Activated naive CD8-positive, alpha-beta T cell (primary cell): Measurements from ENCODE around the gene IFNA16.
"Not testable (repeated sequence)": the region's sequence is repeated elsewhere in the genome, so short reads cannot be mapped to it uniquely, and the experiment has no call there.

Experiments used
- H3K27ac Mint-ChIP-seq: one replicate; pipeline ENCODE4 v1.8.0; 2021; ENCODE audit warnings: mixed read lengths
- H3K27me3 Mint-ChIP-seq: one replicate; pipeline ENCODE4 v1.8.0; 2021; ENCODE audit warnings: mixed read lengths
- H3K36me3 Mint-ChIP-seq: one replicate; pipeline ENCODE4 v1.8.0; 2021; ENCODE audit warnings: mixed read lengths
- H3K4me1 Mint-ChIP-seq: one replicate; pipeline ENCODE4 v1.8.0; 2021; ENCODE audit warnings: low read depth, mixed read lengths
- H3K4me3 Mint-ChIP-seq: one replicate; pipeline ENCODE4 v1.8.0; 2021; ENCODE audit warnings: mild to moderate bottlenecking, mixed read lengths
- H3K9me3 Mint-ChIP-seq: one replicate; pipeline ENCODE4 v1.8.0; 2021; ENCODE audit warnings: low read depth, mixed read lengths

The IFNA16 gene

DNA sequence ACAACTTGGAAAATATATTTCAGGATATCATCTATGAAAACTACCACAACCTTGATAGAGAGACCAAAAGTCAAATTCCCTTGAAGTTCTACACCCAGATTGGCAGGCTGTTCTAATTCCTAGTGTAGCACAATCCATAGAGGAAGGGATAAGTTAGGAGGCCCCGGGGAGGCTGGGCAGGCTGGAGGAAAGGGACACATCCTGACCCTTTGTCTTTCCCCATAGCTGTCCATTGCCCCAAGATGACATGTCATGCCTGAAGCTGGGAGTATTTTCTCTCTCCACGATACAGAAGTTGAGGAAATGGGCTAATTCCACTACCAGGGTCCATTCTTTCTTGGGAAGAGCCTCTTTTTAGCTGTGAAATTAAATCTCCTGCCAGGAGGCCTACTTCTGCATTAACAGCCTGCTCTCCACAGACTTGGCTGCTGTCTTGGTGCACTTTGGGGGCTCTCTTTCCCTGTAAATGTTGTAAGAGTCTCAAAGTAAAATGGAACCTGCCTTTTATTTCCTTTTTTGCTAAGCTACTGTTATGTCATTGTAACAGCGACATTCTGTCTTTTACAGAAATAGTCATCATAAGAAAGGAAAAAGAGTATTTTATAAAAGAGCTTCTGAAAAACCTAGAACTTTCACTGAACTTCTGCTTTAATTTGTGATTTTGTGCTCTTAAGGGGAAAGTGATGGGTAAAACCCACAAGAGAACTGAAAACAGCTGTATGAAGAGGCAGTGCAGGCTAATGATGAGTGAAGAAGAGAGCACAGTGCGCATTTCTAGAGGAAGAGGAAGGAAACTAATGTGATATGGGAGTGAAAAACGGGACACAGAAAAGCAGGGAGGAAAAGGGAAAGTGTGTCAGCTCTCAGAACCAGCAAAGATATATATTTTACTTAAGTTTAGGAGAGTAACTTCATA is 3.4 kb downstream of the IFNA16 start:
- peak overlapping the region; percentile 36 for H3K4me3 Mint-ChIP-seq
- not testable (repeated sequence) for H3K9me3 Mint-ChIP-seq, H3K27me3 Mint-ChIP-seq, H3K27ac Mint-ChIP-seq, H3K4me1 Mint-ChIP-seq, H3K36me3 Mint-ChIP-seq

DNA sequence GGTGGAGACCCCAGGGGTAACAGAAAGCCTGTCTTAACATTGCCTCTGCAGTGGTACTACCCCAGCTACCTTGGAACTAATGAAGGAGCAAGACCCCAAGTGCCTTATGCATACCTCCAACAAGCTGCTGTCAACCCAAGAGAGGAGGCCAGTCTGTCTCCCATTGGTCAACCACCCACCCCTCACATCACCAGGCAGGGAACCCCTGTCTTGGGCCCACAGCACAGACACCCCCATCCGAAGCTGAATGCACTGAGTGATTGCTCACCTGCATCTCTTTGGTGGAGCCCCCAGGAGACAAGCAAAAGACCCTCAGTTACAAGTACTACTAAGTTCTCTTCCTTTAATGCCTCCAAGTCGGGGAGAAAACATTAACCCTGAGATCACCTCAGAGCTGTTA is 5.0 kb downstream of the IFNA16 start:
- not testable (repeated sequence) for H3K4me3 Mint-ChIP-seq, H3K36me3 Mint-ChIP-seq, H3K9me3 Mint-ChIP-seq, H3K27ac Mint-ChIP-seq, H3K27me3 Mint-ChIP-seq, H3K4me1 Mint-ChIP-seq

DNA sequence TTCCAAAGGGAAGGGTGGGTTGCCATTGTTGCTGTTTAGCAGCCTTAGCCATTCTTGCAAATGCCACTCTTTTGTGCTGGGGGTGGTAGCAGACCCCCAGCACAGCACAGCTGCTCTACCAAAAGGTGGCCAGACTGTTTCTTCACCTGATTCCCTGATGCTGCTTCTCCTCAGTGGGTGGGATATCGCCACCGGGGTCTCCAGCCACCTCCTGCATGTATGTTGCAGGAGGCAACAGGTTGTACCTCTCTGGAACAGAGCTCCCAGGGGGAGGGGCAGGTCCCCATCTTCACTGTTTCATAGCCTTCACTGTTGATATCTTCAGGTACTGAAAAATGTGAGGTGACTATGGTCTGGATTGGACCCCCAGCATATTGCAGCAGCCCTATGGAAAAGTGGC is 6.3 kb downstream of the IFNA16 start:
- not testable (repeated sequence) for H3K27ac Mint-ChIP-seq, H3K9me3 Mint-ChIP-seq, H3K4me3 Mint-ChIP-seq, H3K36me3 Mint-ChIP-seq, H3K4me1 Mint-ChIP-seq, H3K27me3 Mint-ChIP-seq

DNA sequence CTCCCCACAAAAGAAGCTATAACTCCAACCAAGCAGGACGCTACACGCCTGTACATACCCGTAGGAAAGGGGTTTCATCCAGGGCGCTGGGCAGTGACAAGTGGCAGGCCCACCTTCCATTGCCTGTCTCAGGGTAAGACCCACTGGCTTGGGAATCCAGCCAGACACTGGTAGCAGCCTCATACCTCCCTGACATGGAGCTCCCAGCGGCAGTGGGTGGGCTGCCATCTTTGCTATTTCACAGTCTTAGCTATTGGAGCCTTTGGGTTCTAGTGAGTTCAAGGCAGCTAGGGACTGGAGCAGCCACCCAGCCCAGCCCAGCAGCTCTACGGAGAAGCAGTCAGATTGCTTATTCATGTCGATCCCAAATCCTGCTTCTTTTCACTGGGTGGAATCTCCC is 6.8 kb downstream of the IFNA16 start:
- H3K4me3 Mint-ChIP-seq = no peak overlapping the region
- H3K36me3 Mint-ChIP-seq = peaks cover 2% of the 10 kb centered on the region
- no peaks in the 10 kb centered on the region for H3K9me3 Mint-ChIP-seq
- no peak overlapping the region for H3K27ac Mint-ChIP-seq
- peaks cover 8% of the 10 kb centered on the region for H3K27me3 Mint-ChIP-seq
- H3K4me1 Mint-ChIP-seq = peaks cover 4% of the 10 kb centered on the region

DNA sequence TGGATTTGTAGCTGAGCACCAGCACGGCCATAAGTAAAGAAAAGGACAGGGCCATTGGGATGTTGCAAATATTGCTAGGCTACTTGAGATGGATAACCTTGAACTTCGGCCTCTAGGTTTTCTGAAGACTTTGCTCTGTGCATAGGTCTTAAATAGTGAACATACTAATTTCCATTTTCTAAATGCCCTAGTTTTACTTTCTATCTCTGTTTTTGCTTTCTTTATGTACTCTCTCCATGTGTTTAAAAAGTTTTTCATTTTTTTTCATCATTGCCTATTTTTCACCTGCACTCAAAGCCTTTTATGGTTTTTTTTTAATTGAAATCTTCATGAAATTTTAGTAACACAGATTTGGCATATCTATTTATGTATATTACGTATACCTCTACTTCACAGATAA is 10.1 kb downstream of the IFNA16 start, which contains the start of gene IFNA10:
TSS of gene IFNA10 (minus strand) at position 101 of the 400 bp plus-strand sequence. CDS start at position 55, 46 bp downstream.
- not testable (repeated sequence) for H3K4me3 Mint-ChIP-seq, H3K36me3 Mint-ChIP-seq, H3K9me3 Mint-ChIP-seq, H3K4me1 Mint-ChIP-seq, H3K27me3 Mint-ChIP-seq, H3K27ac Mint-ChIP-seq

DNA sequence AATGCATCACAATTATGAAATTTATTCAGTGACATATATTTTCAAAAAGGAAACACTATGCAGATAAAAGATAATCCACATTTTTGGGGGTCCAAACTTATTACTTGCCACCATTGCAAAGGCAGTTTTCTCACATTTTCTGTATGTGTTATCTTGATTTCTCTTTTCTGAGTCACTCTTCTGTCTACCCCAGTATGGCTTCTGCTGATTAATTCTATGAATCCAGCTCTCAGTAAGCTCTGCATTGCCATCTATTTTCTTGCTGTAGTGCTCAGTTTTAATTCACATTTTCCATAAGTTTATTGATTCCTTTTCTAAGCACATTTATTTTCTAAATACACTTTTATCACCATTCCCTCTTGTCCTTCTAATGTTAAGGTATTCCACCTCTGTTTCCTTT is 11.9 kb downstream of the IFNA16 start:
- peaks cover 3% of the 10 kb centered on the region for H3K9me3 Mint-ChIP-seq
- peaks cover 8% of the 10 kb centered on the region for H3K36me3 Mint-ChIP-seq
- H3K27me3 Mint-ChIP-seq = peaks cover 14% of the 10 kb centered on the region
- peaks cover 2% of the 10 kb centered on the region for H3K4me1 Mint-ChIP-seq
- no peak overlapping the region for H3K27ac Mint-ChIP-seq
- no peak overlapping the region for H3K4me3 Mint-ChIP-seq

DNA sequence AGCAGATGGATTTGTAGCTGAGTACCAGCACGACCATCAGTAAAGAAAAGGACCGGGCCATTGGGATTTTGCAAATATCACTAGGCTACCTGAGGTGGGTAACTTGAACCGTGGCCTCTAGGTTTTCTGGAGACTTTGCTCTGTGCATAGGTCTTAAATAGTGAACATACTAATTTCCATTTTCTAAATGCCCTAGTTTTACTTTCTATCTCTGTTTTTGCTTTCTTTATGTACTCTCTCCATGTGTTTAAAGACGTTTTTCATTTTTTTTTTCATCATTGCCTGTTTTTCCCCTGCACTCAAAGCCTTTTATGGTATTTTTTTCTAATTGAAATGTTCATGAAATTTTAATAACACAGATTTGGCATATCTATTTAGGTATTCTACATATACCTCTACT is 15.0 kb downstream of the IFNA16 start, which contains the start of gene IFNA7:
TSS of gene IFNA7 (minus strand) at position 101 of the 400 bp plus-strand sequence. CDS start at position 61, 40 bp downstream.
- not testable (repeated sequence) for H3K4me1 Mint-ChIP-seq, H3K4me3 Mint-ChIP-seq, H3K9me3 Mint-ChIP-seq, H3K27ac Mint-ChIP-seq, H3K36me3 Mint-ChIP-seq
- H3K27me3 Mint-ChIP-seq = peaks cover 13% of the 10 kb centered on the region

DNA sequence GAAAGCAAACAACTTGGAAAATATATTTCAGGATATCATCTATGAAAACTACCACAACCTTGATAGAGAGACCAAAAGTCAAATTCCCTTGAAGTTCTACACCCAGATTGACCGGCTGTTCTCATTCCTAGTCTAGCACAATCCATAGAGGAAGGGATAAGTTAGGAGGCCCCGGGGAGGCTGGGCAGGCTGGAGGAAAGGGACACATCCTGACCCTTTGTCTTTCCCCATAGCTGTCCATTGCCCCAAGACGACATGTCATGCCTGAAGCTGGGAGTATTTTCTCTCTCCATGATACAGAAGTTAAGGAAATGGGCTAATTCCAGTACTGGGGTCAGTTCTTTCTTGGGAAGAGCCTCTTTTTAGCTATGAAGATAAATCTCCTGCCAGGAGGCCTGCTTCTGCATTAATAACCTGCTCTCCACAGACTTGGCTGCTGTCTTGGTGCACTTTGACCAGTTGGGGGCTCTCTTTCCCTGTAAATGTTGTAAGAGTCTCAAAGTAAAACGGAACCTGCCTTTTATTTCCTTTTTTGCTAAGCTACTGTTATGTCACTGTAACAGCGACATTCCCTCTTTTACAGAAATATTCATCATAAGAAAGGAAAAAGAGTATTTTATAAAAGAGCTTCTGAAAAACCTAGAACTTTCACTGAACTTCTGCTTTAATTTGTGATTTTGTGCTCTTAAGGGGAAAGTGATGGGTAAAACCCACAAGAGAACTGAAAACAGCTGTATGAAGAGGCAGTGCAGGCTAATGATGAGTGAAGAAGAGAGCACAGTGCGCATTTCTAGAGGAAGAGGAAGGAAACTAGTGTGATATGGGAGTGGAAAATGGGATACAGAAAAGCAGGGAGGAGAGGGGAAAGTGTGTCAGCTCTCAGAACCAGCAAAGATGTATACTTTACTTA is 22.0 kb downstream of the IFNA16 start:
- not testable (repeated sequence) for H3K36me3 Mint-ChIP-seq, H3K27ac Mint-ChIP-seq, H3K27me3 Mint-ChIP-seq, H3K4me1 Mint-ChIP-seq, H3K9me3 Mint-ChIP-seq
- H3K4me3 Mint-ChIP-seq = peak overlapping the region; percentile 24

DNA sequence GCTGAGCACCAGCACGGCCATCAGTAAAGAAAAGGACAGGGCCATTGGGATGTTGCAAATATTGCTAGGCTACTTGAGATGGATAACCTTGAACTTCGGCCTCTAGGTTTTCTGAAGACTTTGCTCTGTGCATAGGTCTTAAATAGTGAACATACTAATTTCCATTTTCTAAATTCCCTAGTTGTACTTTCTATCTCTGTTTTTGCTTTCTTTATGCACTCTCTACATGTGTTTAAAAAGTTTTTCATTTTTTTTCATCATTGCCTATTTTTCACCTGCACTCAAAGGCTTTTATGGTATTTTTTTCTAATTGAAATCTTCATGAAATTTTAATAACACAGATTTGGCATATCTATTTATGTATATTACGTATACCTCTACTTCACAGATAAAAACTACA is 29.6 kb downstream of the IFNA16 start, which contains the start of gene IFNA4:
TSS of gene IFNA4 (minus strand) at position 101 of the 400 bp plus-strand sequence. CDS start at position 45, 56 bp downstream.
- H3K27ac Mint-ChIP-seq, H3K4me3 Mint-ChIP-seq, H3K9me3 Mint-ChIP-seq, H3K36me3 Mint-ChIP-seq, H3K27me3 Mint-ChIP-seq, H3K4me1 Mint-ChIP-seq: not testable (repeated sequence)

DNA sequence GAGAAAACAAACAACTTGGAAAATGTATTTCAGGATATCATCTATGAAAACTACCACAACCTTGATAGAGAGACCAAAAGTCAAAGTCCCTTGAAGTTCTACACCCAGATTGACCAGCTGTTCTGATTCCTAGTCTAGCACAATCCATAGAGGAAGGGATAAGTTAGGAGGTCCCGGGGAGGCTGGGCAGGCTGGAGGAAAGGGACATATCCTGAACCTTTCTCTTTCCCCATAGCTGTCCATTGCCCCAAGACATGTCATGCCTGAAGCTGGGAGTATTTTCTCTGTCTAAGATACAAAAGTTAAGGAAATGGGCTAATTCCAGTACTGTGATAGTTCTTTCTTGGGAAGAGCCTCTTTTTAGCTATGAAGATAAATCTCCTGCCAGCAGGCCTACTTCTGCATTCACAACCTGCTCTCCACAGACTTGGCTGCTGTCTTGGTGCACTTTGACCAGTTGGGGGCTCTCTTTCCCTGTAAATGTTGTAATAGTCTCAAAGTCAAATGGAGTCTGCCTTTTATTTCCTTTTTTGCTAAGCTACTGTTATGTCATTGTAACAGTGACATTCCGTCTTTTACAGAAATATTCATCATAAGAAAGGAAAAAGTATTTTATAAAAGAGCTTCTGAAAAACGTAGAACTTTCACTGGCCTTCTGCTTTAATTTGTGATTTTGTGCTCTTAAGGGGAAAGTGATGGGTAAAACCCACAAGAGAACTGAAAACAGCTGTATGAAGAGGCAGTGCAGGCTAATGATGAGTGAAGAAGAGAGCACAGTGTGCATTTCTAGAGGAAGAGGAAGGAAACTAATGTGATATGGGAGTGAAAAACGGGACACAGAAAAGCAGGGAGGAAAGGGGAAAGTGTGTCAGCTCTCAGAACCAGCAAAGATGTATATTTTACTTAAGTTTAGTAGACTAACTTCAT is 34.0 kb downstream of the IFNA16 start:
- not testable (repeated sequence) for H3K4me1 Mint-ChIP-seq, H3K36me3 Mint-ChIP-seq, H3K27ac Mint-ChIP-seq, H3K9me3 Mint-ChIP-seq, H3K27me3 Mint-ChIP-seq, H3K4me3 Mint-ChIP-seq

DNA sequence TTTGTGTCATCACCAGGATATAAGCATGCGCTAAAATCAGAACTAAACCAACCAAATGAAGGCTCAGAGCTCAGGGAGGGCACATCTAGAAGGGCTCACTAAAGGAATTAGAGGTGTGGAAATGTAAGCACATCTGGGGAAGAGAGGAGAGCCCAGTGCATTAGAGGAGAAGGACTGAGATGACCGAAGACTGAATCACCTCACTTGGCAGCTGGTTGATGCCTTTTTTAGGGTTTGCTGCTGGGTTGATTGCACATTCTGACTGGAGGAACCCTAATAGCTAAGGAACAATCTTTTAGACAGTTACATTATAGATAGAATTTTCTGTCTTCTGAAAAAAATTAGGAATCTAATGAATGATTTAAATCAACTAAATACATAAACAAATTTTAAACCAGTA is 42.4 kb downstream of the IFNA16 start:
- Mint-ChIP-seq H3K27ac (no peak overlapping the region), H3K36me3 (no peaks in the 10 kb centered on the region), H3K4me3 (no peak overlapping the region), H3K4me1 (no peaks in the 10 kb centered on the region), H3K9me3 (no peaks in the 10 kb centered on the region), H3K27me3 (peaks cover 1% of the 10 kb centered on the region)

DNA sequence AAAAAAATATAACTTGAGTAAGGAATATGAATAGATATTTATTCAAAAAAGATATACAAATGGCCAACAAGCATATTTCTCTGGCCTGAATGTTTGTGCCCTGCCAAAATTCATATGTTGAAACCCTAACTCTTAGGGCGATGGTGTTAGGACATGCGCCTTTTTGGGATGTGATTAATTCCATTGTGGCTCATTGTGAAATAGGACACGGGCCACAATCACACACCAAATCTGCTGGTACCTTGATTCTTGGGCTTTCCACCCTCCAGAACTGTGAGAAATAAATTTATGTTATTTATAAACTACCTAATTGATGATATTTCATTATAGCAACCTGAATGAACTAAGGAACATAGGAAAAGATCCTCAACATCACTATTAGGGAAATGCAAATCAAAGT is 45.0 kb downstream of the IFNA16 start:
- no peak overlapping the region for H3K4me3 Mint-ChIP-seq
- no peaks in the 10 kb centered on the region for H3K9me3 Mint-ChIP-seq
- no peak overlapping the region for H3K27ac Mint-ChIP-seq
- no peaks in the 10 kb centered on the region for H3K36me3 Mint-ChIP-seq
- H3K27me3 Mint-ChIP-seq = no peaks in the 10 kb centered on the region
- H3K4me1 Mint-ChIP-seq = no peaks in the 10 kb centered on the region

DNA sequence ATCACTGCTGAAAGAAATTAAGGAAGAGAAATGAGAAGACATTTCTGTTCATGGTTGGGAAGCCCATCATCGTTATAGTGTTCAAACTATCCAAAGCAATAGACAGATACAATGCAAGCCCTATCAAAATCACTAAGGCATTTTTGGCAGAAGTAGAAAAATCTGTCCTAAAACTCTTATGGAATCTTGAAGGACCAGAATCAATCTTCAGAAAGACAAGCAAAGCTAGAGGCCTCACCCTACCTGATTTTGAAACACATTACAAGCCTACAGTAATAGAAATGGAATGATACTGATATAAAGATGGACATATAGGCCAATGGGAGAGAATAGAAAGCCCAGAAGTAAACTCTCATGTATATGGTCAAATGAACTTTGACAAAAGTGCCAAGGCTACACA is 45.8 kb downstream of the IFNA16 start:
- Mint-ChIP-seq H3K27me3 (no peaks in the 10 kb centered on the region), H3K36me3 (no peaks in the 10 kb centered on the region), H3K27ac (no peak overlapping the region), H3K4me3 (no peak overlapping the region), H3K9me3 (no peaks in the 10 kb centered on the region), H3K4me1 (no peaks in the 10 kb centered on the region)

DNA sequence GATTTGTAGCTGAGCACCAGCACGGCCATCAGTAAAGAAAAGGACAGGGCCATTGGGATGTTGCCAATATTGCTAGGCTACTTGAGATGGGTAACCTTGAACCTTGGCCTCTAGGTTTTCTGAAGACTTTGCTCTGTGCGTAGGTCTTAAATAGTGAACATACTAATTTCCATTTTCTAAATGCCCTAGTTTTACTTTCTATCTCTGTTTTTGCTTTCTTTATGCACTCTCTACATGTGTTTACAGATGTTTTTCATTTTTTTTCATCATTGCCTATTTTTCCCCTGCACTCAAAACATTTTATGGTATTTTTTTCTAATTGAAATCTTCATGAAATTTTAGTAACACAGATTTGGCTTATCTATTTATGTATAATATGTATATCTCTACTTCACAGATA is 50.6 kb downstream of the IFNA16 start, which contains the start of gene IFNA21:
TSS of gene IFNA21 (minus strand) at position 101 of the 400 bp plus-strand sequence. CDS start at position 53, 48 bp downstream.
- not testable (repeated sequence) for H3K4me3 Mint-ChIP-seq, H3K9me3 Mint-ChIP-seq, H3K36me3 Mint-ChIP-seq, H3K27me3 Mint-ChIP-seq, H3K27ac Mint-ChIP-seq
- peaks cover 19% of the 10 kb centered on the region for H3K4me1 Mint-ChIP-seq
